ENCODE measurements around the gene TTBK1.

Gene TTBK1

DNA sequence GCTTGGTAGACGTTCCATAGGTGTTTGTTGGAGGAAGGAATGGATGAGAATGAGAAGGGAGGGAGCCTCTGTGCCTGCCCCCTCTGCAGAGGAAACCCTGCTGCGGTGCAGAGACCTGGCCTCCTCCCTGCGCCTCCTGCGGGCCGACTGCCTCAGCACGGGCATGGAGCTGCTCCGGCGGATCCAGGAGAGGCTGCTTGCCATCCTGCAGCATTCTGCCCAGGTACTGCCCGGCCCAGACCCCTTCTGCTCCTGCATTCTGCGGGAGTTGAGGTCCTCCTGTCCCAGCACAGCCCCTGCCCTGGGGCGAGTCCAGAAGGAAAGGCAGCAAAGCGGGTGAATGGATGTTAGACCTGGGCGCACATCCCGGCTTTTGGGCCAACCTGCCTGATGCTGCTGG lies 20.1 kb upstream of the TTBK1 start:
- no peak for DNase-seq (ENCODE audit: low read depth in 2 of 2)

DNA sequence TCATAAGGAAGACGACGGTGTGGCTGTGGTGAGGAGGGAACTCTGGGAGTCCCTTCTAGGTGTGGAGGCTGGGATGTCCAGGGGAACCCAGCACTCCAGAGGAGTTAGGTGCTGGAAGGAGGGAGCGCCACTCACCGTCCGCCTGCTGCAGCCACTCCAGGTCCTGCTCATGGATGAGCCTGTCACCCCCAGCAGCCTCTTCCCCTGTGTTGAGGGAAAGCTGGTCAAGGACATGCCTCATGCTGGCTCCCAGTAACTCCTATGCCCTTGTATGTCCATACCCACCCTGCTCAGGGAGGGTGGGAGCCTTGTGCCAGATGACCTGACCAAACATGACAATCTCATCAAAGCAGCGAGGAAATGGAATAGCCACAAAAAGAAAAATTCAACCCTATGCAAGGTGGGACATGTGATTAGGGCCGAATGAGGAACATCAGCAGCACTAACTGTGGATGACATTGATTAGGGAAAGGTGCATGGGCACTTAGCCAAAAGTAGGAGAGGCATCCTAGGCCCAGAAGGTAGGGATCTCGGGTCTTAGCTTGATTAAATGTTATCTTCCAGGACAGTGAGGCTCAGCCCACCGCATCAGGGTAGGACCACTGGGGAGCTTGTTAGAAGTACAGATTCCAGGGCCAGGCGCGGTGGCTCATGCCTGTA lies 17.0 kb upstream of the TTBK1 start:
- DNase-seq (ENCODE audit: low read depth in 2 of 2) = no peak

DNA sequence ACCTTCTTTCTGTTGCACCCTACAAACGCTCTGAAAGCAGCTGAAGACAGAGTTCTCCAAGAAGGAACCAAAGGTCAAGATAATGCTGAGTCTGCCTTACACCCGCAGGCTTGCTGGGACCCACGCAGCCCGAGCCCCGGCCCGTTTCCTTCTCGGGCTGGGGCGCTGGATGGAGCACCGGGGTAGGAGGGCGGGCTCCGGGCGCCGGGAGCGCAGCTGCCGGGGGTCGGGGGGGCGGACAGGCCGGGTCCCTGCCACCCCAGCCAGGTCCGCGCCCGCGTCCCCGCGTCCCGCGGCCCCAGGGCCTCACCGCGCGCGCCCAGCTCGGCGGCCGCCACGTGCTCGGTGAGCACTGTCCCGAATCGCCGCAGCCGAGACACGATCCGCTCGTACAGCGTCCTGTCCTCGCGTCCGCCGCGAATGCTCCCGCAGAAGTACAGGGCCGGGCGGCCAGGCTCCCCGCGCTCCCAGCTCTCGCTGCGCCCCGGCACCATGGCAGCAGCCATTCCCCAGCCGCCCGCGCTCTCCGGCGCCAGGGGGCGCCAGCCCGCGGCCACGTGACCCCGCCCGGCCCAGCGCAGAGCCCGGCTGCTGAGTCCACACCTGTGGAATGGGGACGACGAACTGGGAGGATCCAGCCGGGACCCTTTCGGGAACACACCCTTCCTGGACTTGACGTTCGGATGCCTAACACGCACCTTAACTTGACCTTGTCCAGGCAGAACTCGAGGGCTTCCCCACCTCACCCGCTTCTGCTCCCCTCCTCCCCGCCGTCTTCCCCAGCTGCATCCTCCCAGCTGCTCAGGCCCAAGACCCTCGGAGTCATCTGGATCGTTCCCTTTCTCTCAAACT lies 14.1 kb upstream of the TTBK1 start, which contains the start of gene DNPH1:
DNPH1 (minus strand) TSS at position 531 of the 852 bp plus-strand sequence; CDS start at position 506, 25 bp downstream.
- peak; percentile 71 to 76 for DNase-seq (ENCODE audit: low read depth in 2 of 2)

DNA sequence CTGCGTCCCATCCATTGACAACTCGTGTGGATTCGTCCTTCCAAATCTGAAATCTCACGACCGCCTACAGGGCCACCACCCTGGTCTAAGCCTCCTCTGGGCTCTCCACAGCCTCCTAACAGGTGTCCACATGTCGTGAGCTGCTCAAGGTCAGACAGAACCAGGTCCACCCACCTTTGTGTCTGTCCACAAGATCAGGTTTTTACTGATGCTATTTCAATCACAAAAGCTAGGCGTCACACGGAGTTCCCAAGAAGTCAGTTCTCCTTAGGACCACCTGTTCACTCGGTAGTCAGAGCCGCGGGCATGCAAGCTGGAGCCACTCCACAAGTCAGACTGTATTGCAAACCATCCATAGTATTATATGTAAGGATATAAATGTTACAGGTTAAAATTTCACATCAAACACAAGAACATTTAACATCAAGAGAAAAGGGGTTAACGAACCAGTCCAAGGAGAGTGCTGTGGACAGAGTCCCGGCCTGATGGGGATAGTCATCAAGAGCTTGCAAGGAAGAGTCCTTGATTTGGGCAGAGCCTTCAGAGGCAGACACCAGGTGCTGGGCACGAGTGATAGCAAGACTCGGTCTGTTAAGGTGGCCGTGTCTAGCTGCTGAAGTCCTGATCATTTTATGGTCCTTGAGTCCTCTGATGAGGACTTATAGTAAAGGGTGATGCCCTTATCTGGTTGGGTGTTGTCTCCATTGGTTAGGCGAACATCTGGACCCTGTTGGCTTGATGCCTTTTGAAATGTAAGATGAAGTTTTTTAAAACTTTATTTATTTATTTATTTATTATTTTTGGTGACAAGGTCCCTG lies 13.3 kb upstream of the TTBK1 start:
- DNase-seq (ENCODE audit: low read depth in 2 of 2) = no peak

DNA sequence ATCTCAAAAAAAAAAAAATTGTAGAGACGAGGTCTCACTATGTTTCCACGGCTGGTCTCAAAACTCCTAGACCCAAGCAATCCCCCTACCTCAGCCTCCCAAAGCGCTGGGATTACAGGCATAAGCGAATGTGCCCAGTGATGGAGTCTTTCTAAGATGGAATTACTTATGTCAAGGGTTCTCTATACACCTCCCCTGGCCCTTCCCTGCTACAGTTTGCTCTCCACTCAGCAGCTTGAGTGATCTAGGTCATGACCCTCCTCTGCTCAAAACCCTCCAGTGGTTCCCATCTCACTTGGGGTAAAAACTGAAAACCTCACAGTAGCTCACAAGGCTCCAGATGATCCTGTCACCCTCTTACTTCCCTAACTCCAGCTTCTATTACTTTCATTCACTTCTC lies 12.2 kb upstream of the TTBK1 start:
- no peak for DNase-seq (ENCODE audit: low read depth in 2 of 2)

DNA sequence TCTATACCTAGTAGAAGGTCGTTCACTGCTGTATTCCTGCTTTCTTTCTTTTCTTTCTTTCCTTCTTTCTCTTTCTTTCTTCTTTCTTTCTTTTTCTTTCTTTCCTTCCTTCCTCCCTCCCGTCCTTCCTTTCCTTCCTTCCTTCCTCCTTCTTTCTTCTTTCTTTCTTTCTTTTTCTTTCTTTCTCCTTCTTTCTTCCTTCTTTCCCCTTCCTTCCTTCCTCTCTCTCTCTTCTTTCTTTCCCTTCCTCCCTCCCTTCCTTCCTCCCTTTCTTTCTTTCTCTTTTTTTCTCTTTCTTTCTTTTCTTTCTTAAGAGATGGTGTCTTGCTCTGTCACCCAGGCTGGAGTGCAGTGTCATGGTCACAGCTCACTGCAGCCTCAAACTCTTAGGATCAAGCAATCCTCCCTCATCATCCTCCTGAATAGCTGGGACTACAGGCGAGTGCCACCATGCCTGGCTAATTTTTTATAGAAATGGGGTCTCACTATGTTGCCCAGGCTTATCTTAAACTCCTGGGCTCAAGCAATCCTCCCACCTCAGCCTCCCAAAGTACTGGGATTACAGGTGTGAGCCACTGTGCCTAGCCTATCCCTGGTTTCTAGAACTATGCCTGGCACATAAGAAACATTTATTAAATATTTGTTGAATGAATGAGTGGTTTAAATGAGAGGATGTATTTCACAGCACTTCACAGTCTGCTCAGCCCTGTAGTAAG lies 11.4 kb upstream of the TTBK1 start:
- DNase-seq (ENCODE audit: low read depth in 2 of 2) = no peak

DNA sequence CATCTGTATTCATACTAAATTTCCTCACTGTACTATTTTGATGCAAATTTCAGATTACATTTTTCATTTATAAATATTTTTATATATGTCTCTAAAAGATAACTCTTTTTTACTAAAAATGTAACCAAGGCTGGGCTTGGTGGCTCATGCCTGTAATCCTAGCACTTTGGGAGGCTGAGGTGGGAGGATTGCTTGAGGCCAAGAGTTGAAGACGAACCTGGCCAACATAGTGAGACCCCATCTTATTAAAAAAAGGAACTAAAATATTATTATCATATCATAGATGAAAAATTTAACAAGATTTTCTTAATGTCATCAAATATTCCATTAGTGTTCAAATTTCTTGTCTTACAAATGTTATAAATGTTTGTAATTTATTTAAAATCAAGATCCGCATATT lies 7.4 kb upstream of the TTBK1 start:
- DNase-seq (ENCODE audit: low read depth in 2 of 2) = no peak

DNA sequence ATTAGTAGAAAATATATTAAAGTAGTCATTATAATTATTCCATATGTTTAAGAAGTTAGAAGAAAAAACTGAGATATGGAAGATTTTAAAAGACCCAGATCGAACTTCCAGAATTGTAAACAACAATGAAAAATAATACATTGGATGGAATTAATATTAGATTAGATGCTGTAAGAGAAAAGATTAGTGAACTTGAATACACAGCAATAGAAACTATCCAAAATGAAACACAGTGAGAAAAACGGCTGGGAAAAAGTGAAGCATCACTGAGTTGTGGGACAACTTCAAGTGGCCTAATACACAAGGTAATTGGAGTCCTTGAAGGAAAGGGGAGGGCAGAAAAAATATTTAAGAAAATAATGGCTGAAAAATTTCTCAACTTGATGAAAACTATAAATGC lies 4.2 kb upstream of the TTBK1 start:
- DNase-seq (ENCODE audit: low read depth in 2 of 2) = no peak

DNA sequence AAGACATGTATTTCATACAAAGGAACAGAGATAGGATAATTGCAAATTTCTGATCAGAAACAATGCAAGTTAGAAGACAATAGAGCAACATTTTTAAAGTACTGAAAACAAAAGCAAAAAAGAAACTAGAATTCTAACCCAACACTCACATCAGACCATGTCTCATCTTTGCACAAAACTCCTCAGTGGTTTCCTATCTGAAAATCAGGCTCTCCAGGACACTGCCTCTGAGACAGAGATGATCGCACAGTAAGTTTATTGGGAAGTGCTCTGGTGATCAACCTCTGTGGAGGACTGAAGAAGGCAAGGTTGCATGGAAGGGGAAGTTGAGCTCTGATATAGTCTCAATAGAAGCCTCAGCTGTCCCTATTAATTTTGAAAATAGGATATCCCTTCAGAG lies 2.3 kb upstream of the TTBK1 start:
- no peak for DNase-seq (ENCODE audit: low read depth in 2 of 2)

DNA sequence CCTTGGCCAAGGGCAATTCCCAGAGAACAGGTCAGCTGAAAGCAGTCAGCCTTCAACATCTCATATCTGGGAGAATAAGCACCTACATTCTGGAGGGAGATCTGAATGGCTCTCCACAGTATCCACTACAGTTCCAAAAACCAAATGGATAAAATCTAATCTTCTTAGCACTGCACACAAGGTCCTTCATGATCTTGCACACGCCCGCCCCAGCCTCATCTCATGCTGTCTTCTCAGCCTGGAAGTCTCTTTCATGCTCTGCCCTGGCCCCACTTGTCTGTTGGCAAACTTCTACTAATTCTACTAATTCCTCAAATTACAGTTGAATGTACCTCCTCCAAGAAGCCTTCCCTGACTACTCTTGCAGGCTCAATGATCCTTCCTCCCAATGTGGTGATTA lies 1.8 kb upstream of the TTBK1 start:
- DNase-seq (ENCODE audit: low read depth in 2 of 2) = no peak

DNA sequence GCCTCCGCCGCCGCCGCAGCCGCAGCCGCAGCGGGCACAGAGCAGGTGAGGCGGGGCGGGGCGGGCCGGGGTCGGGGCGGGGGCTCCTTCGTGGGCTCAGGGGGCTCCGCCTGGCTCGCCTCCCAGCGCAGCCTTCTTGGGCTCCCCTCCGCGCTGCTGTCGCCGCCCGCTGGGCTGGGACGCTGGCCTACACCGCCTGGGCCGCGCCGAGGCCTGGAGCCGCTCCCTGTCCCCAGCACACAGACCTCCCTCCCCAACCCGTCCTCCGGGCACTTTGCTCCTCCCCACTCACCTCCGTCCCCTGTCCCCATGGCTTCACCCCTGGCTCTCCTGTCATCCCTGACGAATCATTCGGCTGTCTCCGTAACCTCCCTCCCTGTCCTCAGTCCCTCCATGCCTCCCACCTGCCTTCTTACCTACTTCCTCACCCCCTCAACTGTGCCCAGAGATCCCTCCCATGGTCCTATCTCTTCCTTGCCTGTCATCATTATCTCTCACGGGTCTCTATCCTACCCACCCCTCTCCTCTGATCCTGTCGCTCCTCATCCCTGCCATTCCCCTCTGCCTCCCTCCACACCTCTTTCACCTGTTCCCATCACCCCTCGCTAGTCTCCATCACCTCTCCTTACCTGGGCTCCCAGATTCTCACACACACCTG lies 512 bp downstream of the TTBK1 start:
- no peak for DNase-seq (ENCODE audit: low read depth in 2 of 2)

DNA sequence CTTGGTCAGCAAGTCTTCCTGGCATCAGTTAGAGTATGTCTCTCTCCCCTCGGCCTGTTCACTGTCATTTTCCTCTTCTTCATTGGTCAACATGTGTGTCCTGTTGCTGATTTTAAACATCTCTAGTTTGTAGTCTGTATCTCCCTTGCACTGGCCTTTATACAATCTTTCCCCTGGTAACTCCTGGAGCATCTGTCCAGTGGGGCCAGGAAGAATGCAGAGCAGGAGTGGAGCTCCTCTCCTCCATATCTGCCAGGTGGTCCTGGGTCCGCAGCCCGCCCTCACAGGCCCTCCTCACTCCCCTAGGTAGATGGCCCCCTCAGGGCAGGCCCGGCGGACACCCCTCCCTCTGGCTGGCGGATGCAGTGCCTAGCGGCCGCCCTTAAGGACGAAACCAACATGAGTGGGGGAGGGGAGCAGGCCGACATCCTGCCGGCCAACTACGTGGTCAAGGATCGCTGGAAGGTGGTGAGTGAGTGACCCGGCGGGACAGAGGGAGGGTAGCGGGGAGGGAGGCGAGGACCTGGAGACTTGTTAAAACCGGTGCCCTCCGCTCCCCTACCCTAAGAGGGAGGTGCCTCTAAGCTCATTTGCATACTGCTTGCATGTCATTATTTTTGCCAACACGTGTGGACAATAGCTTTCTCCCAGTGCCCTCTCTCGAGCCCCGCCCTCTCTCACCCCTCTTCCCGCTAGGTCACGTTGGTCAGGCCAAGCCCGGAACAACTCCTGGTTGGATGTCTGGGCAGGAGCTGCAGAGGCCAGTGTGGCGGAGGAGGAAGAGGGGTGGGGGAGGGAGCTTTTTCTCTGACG lies 3.2 kb downstream of the TTBK1 start:
- DNase-seq (ENCODE audit: low read depth in 2 of 2) = no peak

DNA sequence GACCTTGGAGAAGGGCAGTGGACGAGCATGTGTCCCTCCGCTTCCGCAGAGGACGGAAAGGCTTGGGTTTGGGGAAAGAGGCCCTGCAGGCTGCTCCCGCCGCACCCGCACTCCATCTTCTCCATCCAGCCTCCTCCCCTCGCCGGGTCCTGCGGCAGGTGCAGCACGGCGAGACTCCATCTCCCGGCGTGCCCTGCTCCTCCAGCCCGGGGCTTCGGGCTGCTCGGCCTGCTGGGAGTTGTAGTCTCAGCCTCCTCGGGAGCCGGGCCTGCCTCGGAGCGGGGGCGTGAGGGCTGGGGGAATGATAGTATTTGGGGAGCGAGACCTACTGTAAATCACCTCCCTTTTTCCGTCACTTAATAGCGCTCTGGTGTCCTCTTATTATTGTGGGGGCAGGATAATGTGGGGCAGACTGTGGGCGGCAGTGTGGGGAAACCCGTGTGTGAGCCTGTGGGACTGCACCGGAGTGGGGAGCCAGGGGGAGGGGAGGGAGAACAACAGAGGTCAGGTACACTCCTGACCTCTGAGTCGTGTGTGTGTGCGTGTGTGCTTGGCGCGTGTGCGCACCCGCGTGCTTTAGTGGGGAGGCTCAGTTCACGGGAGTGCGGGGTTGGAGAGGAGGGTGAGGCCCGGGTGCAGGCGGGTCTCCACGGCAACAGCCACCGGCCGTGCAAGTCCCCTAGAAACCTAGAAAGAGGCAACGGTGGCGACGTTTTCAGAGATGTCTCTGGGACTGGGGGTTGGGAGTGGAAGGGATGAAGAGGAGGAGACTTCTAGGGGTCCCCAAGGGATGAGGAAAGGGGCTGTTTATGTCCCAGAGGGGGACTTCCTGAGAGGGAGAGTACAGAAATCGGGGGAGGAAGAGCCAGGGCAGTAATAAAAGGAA lies 4.1 kb downstream of the TTBK1 start:
- peak; percentile 69 to 81 for DNase-seq (ENCODE audit: low read depth in 2 of 2)

DNA sequence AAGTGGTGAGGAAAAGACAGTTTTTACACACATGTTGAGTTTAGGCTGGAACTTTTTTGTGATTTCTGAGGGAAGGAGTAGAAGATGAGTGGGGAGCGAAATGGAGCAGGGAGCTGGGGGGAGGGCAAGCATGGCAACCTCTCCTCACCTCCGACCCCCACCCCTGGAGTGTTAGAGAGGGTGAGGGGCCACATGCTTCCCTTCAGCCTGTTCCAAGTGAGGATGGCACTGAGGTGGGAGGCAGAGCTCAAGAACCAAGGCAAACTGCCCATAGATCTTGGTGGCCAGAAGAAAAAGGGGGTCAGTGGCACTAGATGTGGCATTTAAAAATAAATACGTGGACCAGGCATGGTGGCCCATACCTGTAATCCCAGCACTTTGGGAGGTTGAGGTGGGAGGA lies 4.8 kb downstream of the TTBK1 start:
- DNase-seq (ENCODE audit: low read depth in 2 of 2) = no peak

DNA sequence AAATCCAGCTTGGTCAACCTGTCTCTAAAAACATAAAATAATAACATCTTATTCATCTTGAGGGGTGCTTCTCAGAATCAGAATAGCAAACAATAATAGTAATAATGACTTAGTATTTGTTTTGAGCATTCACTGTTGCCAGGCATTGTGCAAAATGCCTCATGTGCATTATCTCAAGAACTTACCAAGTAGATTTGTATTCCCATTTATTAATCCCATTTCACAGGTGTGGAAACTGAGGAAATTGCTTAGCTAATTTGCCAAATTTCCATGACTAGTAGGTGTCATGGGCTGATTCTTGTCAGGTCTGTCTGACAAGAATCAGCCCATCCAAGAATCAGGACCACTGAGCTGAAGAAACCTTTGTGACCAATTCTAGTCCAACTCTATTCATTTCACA lies 5.5 kb downstream of the TTBK1 start:
- DNase-seq (ENCODE audit: low read depth in 2 of 2) = no peak

DNA sequence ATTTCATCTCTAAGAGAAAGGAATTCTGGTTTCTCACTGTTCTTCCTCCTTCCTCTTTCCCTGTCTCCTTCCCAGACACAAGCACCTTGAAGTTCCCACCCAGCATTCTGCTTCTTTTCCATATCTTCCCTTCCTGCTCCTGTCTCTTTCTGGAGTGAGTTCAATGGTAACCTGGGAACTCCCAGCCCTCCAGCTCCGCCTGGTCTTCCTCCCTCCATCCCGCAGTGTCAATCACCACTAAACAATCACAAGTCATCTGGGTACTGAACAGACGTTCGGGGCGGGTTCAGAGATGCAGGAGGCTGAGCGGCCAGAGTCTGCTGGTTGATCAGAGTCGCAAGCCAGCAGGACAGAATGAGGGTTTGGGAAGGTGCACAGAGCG lies 7.7 kb downstream of the TTBK1 start:
- no peak for DNase-seq (ENCODE audit: low read depth in 2 of 2)

DNA sequence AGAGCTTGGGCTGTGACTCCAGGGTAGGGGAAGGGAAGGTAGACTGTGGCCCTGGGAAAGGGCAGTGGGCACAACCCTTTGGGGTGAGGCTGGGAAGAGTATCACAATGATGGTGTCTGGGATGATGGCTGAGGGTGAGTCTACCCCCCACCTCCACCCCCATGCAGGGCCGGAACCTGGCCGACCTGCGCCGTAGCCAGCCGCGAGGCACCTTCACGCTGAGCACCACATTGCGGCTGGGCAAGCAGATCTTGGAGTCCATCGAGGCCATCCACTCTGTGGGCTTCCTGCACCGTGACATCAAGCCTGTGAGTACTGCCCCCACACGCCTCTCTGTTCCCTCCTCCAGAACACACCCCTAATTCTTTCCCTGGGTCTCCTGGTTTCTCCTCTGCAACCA lies 10.1 kb downstream of the TTBK1 start:
- DNase-seq (ENCODE audit: low read depth in 2 of 2) = no peak

DNA sequence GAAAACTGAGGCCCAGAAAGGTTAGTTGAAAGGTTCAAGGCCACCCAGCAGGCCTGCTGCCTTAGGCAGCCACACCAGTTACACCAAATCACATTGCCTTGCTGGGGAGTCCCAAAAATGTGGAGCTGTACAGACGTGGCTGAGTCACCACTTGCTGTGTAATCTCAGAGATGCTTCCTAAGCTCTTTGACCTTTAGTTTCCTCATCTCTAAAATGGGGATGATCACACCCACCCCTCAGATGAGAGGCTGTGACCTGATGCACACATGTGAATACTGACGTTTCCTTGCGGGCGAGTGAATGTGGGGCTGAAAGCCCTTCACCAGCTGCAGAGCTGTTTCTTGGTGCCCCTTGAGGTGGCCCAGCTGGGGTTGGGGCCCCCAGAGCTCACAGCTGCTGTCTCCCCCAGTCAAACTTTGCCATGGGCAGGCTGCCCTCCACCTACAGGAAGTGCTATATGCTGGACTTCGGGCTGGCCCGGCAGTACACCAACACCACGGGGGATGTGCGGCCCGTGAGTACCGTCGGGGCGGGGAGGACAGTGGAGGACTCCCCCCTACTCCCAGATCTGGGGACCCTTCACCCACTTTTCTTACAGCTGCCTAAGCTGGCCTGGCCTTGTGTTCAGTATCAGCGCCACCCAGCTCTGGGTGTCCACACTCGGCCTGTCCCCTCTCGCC lies 11.0 kb downstream of the TTBK1 start:
- DNase-seq (ENCODE audit: low read depth in 2 of 2) = no peak

DNA sequence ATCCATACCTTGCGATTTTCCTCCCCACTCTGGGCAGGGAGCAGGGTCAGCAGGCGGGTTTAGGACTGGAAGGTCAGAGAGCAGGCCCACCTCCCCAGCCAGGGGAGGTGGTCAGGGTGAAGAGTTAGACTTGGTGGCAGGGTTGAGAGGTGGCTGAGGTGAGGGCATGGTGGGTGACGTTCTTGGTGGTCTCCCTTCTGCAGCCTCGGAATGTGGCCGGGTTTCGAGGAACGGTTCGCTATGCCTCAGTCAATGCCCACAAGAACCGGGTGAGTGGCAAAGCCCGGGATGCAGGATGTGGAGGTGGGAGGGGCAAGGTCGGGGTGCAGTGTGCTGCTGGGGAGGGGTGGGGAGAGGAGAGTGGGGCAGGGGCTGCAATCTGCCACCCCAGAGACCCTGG lies 11.6 kb downstream of the TTBK1 start:
- DNase-seq (ENCODE audit: low read depth in 2 of 2) = no peak

Data from activated CD4-positive, alpha-beta T cell treated with anti-CD3 and anti-CD28 coated beads for 24 hours (primary cell).